Tongue (tissue), 2 donors: ENCODE data around the gene CNPY1. TPM values are rescaled to one million over a fixed set of nuclear protein-coding genes. Genes with fewer than 3 reads are reported as not detected.
"Not testable (repeated sequence)": the region's sequence is repeated elsewhere in the genome, so short reads cannot be mapped to it uniquely, and the experiment has no call there.

Source experiments
- DNase-seq: peaks from one replicate; pipeline ENCODE4 v3.0.0-alpha.2; 2015
- total RNA-seq: library from RNA; depleted of rRNA; stranded (reverse); fragments of >200 nt; gene quantifications from one replicate; pipeline ENCODE4 v1.2.3, GENCODE V29; 2014

The CNPY1 gene
- total RNA-seq, 1 donor from 2014 or later, result not detected

DNA sequence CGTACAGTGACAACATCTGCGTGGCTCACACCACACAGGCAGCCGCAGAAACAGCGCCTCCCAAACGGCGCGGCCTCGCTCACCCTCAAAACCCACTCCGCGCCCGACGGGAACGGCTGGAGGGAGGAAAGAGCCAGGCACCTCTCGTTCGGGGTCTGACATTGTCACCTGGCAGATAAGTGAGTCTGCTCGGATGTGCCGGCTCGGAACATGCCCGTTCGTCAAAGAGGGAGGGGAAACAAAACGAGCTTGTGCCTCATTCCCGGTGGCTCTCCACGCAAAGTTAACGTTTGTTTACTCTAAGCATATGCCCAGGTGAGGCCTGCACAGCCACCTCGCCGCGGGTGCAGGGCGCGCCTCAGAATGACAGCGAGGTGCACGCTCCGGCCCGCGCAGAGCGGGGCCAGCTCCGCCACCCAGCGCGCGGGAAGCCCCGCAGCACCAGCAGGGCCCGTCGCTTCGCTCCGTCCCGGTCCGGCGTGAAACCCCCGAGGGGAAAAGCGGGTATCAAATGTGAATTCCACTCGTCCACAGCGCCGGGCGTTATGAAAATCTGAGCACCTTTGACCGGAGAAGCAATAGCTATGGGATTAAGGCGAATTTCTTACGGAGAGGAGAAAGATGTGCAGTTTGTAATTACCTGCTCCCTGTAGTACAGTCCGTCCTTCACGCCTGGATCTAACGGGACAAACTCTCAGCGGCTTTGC, 13.1 kb downstream of the CNPY1 start:
- no peak for DNase-seq

DNA sequence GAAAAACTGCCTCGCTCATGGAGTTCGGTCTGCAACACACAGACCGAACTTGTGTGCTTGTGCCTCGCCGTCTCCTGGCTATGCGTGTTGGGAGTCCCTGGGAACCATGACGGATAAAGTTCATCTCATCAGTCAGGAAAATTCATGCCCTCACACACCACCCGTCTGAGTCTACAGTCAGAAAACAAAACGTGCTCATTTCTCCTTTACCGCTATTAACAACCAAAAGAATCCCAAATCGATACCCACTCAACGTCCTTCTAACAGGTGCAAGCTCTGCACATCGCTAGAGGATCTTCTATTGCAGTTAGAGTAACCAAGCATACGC, 13.6 kb downstream of the CNPY1 start:
- DNase-seq, result no peak

DNA sequence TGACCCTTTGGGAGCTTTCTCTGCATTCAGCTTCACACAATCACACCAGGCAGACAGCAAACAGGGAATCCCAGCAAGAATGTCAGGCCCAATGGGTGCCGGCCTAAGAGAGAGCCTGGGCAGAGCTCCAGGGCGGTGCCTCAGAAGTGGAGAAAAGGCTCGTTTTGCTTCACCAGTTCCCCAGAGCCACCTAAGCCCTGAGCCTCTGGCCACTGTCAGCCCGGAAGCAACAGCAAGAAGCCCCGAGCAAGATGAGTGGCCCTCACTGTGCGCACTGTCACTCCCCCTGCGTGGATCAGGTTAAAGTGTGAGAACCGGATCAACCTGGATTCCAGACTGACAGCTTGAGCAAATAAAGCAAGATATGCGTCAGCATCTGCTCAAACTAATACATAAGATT, 14.7 kb downstream of the CNPY1 start:
- DNase-seq, result no peak

DNA sequence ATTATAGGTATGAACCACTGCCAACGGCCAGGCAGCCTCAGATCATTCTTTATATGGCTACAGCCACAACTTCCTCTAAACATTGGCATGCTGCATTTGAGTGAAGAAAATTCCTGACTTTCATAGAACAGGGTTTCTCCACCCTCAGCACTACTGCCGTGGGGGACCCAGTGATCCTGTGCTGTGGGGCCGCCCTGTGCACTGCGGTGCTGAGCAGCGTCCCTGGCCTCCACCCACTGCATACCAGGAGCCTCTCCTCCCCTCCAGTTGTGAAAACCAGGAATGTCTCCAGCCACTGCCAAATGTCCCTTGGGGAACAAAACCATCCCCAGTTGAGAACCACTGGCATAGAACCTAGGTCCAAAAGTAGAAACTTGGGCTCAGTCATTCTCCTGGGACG, 15.8 kb downstream of the CNPY1 start:
- no peak for DNase-seq

DNA sequence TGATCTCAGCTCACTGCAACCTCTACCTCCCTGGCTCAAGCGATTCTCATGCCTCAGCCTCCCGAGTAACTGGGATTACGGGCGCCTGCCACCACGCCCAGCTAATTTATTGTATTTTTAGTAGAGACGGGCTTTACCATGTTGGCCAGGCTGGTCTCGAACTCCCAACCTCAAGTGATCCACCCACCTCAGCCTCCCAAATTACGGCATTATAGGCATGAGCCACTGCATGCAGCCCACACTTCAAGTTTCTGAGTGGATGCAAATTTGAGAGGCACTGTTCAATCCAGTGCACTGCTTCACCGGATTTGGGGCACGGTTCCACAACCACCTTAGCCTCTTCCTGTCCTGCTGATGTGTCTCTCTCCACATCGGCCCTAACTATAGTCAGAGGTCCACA, 16.5 kb downstream of the CNPY1 start:
- no peak for DNase-seq

DNA sequence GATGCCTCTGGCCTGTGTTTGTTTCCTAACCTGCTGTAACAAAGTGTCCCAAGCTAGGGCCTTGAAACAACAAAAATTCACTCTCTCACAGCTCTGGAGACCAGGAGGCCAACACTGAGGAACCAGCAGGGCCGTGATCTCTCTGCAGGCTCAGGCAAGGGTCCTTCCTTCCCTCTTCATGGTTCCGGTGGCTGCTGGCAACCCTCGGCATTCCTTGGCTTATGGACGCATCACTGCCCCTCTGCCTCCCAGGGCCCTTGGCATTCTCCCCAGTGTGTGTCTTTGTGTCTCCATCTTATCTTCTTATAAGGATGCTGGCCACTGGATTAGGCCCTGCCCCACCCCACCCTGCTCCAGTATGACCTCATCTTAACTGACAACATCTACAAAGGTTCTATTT, 17.0 kb downstream of the CNPY1 start:
- DNase-seq, result no peak

DNA sequence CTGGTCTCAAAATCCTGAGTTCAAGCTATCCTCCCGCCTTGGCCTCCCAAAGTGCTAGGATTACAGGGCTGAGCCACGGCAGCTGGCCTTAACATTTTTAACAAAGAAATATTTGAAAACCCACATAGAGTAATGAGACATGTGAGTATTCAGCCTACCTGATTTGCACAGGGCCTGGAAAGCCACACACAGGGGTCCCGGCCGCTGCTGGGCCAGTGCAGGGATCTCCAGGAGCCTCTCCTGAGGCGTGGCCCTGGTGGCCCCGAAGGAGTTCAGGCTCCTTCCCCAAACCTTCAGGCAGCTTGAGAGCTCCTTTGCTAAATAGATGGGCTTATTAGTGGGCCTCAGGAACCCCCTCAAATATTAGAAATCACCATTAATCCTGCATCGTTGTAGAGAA, 18.7 kb downstream of the CNPY1 start:
- no peak for DNase-seq

DNA sequence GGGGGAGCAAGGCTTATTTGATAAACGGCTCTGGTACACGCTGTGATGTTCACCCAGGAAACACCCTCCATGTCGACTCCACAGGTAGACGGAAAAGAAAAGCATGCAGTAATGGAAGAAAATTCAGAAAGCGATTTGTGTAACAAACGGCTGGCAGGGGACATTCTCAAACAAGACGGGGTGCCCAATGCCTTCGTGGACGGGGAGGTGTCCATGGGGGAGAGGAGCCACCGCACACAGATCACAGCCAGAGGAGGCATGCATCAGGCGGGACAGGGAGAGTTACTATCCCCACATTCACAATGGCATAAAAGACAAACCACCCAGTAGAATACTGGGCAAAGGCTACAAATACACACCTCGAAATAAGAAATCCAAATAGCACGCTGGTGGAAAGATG, 20.1 kb downstream of the CNPY1 start:
- DNase-seq, result no peak

DNA sequence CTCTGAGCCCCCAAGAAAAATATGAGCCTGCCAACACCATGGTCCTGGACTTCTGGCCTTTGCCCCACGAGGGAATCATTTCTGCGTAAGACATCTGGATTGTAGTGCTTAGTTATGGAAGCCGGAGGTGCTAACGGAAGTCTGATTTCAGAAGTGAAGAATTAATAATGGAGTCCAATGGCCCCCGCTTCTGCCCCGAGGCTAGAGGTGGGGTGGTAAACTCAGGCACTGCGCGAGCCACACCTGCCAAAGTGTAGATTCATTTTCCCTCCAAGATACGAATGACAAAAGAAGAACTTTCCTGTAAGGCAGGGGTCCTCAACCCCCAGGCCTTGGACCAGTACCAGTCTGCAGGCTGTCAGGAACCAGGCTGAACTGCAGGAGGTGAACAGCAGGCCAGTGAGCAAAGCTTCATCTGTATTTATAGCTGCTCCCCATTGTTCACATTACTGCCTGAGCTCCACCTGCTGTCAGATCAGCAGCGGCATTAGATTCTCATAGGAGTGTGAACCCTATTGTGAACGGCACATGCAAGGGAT, 22.3 kb downstream of the CNPY1 start:
- no peak for DNase-seq

DNA sequence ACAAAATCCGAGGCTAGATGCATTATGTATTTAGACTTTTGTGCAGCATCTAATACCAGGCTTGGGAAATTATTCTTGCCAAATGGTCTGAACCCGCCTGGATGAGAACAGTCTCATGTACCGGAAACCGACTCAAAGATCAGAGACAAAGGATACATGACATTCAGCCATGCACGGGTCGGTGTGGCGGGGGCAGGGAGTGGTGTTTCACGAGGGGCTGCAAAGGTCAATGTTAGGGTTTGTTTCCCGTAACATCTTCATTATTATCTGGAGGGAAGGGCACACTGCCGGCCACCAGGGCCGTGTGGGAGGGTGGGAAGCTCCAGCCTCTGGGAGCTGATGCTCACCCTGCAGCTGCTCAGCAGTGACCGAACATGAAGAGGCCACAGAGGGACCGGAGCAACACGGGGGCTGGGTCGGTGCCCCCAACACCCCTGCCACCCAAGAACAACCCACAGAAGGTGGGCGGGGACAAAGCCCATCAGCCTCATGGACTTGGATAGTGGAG, 23.1 kb downstream of the CNPY1 start:
- no peak for DNase-seq

DNA sequence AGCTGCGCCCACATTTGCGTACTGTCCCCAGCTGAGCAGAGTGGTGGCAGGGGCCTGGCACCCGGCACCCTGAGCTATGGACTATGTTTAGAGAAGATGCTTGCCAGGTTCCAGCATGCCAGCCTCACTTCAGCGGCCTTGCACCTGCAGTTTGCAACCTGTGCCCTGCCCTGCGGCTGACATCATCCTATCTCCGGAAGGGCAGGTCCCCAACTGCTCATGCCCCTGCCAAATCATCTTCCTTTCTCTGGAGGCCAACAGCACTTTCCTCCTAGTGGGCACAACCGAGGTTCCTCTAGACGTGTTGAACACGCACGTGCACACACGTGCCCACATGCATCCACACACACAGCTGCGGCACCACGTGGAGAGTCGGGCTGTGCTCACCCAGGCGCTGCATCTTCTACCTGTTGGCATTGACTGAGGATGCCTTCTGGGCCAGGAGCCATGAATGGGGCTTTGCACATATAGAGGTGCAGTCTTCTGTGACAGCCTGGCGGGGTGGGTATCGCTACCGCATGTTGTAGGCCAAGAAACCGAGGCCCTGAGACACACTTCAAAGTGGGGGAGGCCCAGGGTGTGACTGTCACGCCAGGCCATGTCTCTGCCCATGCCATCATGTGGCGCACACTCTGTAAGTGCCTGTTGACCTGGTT, 24.5 kb downstream of the CNPY1 start:
- DNase-seq, result no peak

DNA sequence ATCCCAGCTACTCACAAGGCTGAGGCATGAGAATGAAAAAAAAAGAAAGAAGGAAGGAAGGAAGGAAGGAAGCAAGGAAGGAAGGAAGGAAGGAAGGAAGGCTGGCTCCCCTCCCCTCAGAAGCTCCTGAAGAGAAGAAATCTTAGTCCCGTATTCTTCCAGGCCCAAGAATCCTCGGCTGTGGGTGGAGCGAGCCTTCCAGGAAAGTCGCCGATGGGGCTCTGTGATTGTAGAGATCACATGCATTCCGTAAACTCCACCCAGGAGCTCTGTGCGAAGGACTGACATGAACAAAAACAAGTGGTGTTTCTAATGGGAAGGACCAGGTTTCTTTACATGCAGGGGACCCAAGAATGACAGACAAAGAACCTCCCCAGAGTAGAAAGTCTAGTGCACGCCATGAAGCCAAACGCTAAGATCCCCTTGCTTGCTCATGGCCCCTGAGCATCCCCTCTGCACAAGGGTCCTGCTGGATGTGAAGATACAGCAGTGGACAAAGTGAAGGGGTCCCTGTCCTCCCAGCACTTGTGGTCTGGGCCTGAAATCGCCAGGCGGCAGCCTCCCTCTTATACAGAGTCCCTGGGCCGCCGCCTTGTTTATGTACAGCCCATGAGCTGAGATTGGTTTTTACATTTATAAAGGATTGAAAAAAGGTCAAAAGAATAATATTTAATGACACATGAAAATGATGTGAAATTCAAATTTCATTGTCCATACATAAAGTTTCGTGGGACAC, 25.2 kb downstream of the CNPY1 start:
- DNase-seq, result no peak

DNA sequence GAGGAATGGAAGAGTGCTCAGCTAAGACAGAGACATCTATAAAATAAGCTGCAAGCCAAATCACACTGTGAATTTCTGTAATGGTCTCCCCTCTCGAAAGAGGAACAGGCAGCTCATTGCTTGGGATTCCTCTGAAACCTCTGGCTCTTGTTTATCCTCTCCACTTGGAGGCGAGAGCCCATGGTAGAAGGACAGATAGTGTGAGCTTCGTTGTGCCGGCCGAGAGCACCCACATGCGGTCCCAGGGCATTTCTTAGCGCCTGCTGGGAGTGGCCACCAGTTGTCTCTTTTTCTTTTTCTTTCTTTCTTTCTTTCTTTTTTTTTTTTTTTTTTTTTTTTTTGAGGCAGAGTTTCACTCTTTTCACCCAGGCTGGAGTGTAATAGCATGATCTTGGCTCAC, 26.2 kb downstream of the CNPY1 start:
- no peak for DNase-seq

DNA sequence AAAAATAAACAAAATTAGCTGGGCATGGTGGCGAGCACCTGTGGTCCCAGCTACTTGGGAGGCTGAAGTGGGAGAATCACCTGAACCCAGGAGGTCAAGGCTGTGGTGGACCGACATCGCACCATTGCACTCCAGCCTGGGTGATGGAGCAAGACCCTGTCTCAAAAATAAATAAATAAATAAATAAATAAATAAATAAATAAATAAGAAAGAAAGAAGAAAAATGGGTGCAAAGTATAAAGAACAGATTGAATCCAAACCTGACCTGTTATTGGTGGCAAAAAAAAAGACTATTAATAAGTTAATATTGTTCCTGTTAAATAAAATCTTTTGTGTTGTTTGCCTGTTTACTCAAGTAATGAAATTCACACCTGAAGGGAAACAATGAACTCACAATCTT, 27.0 kb downstream of the CNPY1 start:
- not testable (repeated sequence) for DNase-seq

DNA sequence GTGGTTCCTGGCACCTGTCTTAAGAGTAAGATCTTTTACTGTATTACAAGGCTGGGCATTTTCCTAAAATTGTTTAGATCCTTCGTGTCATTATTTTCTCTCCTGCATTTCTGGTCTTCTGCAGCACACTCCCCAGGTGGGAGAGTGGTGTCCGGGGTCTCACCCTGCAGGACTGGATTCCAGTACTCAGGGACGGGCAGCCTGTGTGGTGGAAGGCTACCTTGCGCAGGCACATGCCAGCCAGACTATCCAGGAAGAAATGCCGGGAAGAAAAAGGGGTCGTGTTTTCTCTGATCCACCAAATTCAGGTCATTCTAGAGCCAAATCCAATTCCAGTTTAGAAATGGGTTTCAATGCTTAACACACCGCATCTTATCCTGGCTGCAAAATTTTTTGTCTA, 27.7 kb downstream of the CNPY1 start:
- DNase-seq, result no peak

DNA sequence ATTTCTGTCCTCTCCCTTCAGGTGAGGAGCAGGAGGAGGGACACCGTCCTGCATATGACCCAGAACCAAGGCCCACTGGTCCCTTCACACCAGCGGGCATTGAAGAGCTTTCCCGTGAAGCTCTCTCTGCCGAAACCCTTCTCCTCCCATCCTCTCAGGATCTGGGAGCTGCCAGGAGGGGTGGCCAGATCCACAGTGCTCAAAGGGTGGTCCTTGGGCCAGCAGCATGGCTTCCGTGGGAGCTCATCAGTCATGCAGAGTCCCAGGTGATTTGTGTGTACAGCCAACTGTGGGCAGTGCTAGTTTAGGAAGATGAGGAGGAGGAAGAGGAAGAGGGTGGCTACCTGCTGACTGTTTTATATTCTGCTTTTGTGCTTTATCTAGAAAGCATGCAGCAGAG, 28.4 kb downstream of the CNPY1 start:
- no peak for DNase-seq

DNA sequence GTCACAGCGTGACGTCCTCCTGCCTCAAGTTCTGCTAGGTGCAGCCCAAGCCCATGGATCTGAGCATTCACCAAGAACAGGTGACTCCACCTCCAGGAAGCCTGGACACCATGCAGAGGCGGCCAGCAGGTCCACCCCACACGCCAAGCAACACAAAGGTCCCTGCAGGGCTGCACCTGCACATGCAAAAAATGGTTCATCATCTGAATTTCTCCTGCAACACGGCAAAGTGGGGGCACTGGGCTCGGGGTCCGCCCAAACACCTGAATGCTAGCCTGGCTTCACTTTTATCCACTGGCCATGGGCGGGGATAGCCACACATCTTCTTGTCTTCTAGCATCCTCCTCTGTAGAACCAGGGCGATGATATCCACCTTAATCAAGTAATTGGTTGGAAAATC, 28.9 kb downstream of the CNPY1 start:
- no peak for DNase-seq

DNA sequence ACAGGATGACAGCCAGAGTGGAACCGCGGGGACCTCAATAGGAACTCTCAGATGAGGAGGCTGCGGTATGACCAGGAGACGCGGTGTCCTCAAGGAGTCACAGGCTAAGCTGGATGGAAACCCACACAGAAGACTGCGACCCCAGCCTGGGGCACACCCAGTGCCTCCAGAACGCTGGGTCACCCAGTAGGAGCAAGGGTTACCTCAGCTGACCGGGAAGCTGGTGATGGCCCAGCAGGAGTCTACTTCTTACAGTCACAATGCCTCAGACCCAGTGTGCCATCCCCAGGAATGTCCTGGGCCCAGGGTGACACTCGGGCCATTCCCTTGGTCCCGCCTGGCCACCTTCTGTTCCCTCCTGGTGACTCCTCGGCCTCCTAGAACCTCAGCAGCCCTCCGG, 29.9 kb downstream of the CNPY1 start:
- DNase-seq, result no peak

DNA sequence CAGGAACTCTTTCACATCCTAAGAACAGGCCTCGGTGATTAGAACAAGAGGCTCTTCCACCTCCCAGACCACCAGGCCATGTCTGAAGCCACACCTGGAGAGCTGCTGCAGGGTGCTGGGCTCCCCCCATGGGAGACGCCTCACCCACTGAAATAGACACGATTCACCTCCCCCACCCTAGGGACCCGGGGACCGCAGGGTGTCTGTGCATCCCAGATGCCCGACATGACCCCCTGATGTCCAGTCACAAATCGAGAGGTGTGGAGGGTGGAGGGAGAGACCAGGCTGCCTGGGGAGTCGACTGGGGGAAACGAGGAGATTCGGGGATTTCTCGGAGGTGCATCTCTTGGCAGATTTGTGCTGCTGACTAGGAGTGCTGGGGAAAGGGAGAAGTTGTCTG, 31.0 kb downstream of the CNPY1 start:
- DNase-seq, result no peak

DNA sequence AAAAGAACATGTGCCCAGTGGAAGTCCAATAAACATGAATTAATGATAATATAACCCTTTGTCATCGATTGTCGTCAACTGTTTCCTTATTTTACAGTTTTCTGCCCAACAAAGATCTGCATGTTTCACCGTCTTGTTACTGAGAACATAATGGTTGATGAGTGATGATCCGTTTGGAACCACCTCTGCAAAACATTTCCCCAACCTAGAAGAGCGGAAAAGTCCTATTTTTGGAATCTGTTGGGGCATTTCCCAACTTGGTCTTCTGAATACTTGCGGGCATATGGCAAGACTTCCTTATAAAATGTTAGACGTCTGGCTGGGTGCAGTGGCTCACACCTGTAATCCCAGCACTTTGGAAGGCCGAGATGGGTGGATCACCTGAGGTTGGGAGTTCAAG, 32.1 kb downstream of the CNPY1 start:
- no peak for DNase-seq

DNA sequence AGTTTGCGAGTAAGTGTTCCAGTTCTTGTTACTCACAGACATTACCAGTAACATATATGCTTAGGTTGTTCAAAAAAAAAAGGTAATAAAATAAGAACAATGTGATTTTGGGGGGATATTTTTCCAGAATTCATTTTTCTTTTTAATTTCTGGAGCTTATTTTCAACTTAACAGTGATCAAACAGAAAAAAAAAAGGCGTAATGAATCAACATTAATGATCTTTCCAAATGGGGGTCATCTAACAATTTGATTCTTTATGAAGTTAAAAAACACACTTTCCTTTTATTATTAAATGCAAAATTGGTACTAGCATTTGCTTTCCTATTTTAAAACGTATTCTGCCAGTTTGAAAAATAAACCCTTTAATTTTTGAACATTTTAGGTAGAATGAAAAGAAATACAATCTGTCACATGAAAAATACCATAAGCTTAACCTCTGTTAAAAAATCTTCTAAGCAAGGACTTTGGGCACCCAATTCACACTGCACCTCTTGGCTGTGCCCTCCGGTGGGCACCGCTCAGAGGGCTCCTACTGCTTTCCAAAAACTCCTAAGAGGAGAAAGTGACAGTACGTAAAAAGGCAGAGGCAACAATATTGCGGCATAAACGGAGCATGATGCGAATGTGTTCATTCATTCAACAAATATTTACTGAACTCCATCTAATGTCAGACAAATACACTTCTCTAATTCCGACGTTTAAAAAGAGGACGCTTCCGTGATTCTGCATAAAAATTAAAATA, 32.6 kb downstream of the CNPY1 start:
- no peak for DNase-seq

DNA sequence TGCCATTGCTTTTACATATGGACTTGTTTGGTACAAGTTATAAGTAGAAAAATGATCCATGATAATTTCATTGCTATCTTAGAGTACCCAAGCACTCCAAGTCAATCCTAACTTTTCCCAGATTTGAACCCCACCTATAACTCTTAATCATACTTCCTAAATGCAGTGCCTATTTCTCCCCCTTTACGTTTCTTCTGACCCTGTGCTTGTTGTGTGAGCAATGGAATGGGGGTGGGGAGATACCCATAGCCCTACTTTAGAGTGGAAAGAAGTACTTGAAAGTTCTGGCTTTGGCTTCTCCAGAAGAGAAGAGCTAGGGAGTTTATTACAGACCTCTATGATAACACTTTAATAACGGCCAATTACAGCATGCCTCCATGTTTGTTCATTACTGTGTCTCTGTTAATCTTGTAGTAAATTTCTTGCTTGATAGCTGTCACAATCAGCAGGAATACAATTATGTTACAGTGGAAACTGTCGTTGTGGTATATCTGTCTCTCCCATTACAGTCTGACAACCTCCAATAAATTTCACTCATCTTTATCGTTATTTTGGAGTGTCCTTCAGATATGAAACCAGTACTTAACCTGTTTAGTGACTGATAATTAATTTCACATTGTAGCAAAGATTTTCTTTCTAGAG, 34.0 kb downstream of the CNPY1 start:
- DNase-seq, result no peak
